Skeletal muscle tissue (tissue), 5 donors: ENCODE measurements around the gene SLC2A14. TPM values are rescaled to one million over a fixed set of nuclear protein-coding genes. Genes with fewer than 3 reads are reported as not detected.
"Not testable (repeated sequence)": the region's sequence is repeated elsewhere in the genome, so short reads cannot be mapped to it uniquely, and the experiment has no call there.

Experiments used
- H3K27ac ChIP-seq: one replicate; pipeline ENCODE4 v1.7.0; 2013; ENCODE audit warnings: mild to moderate bottlenecking, low read depth, low read length, inconsistent platforms
- H3K27me3 ChIP-seq, 3 donors: one replicate each; pipeline ENCODE4 v1.7.0; 2013; ENCODE audit warnings: low read length in 3 of 3; ENCODE audit not compliant: control insufficient read depth in 3 of 3, insufficient read depth in 3 of 3
- H3K36me3 ChIP-seq, 3 donors: one replicate each; pipeline ENCODE4 v1.7.0; 2013; ENCODE audit warnings: low read length in 3 of 3; ENCODE audit not compliant: control insufficient read depth in 3 of 3, insufficient read depth in 3 of 3
- H3K4me1 ChIP-seq, 3 donors: one replicate each; pipeline ENCODE4 v1.7.0; 2013; ENCODE audit warnings: low read length in 3 of 3, mild to moderate bottlenecking in 3 of 3; ENCODE audit not compliant: control insufficient read depth in 3 of 3, insufficient read depth in 3 of 3
- H3K4me3 ChIP-seq, 3 donors: one replicate each; pipeline ENCODE4 v1.7.0; 2013; ENCODE audit warnings: low read length in 3 of 3
- H3K9ac ChIP-seq, 3 donors: one replicate each; pipeline ENCODE4 v1.7.0; 2013; ENCODE audit warnings: low read length in 3 of 3, mild to moderate bottlenecking in 3 of 3, moderate library complexity in 2 of 3, low read depth in 1 of 3
- H3K9me3 ChIP-seq, 3 donors: one replicate each; pipeline ENCODE4 v1.7.0; 2013; ENCODE audit warnings: low read length in 3 of 3; ENCODE audit not compliant: control insufficient read depth in 3 of 3
- small RNA-seq: library from RNA; depleted of rRNA; stranded (forward); fragments of <200 nt; gene quantifications from one replicate; pipeline ENCODE3, GENCODE V24; 2014
- total RNA-seq: library from RNA; depleted of rRNA; stranded (reverse); fragments of >200 nt; gene quantifications from one replicate; pipeline ENCODE4 v1.2.3, GENCODE V29; 2014
- donor health status: Osteomylitis.

SLC2A14 gene
- total RNA-seq, 1 donor from 2014 or later, result 0.52 TPM

- Histone ChIP-seq H3K9ac (no peak overlapping the region), H3K9me3 (no peaks in the 10 kb centered on the region), H3K4me3 (no peak overlapping the region), H3K36me3 (no peaks in the 10 kb centered on the region), H3K27me3 (peaks cover 0 to 8% (median 2%) of the 10 kb centered on the region in 3 donors), H3K4me1 (no peaks in the 10 kb centered on the region), H3K27ac (no peak overlapping the region)
Observed at GRCh38 chr12:7787574-7788293, 85.0 kb downstream of the SLC2A14 start.

GRCh38 chr12:7784701-7785100 is 88.0 kb downstream of the SLC2A14 start:
- Histone ChIP-seq H3K36me3 (no peaks in the 10 kb centered on the region), H3K4me3 (no peak overlapping the region), H3K9me3 (no peaks in the 10 kb centered on the region), H3K27me3 (peaks cover 0 to 4% (median 2%) of the 10 kb centered on the region in 3 donors), H3K27ac (no peak overlapping the region), H3K4me1 (no peaks in the 10 kb centered on the region), H3K9ac (no peak overlapping the region)

DNA sequence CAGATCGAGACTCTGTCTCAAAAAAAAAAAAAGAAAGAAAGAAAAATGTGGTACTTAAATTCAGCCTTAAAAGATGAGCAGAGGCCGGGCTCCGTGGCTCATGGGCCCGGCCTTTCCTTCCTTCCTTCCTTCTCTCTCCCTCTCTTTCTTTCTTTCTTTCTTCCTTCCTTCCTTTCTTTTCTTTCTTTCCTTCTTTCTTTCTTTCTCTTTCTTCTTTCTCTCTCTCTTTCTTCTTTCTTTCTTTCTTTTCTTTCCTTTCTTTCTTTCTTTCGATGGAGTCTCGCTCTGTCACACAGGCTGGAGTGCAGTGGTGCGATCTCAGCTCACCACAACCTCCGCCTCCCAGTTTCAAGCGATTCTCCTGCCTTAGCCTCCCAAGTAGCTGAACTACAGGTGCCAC is 89.3 kb downstream of the SLC2A14 start:
- H3K4me1 ChIP-seq, H3K36me3 ChIP-seq, H3K9me3 ChIP-seq, H3K27me3 ChIP-seq, H3K9ac ChIP-seq, H3K27ac ChIP-seq, H3K4me3 ChIP-seq: not testable (repeated sequence)

DNA sequence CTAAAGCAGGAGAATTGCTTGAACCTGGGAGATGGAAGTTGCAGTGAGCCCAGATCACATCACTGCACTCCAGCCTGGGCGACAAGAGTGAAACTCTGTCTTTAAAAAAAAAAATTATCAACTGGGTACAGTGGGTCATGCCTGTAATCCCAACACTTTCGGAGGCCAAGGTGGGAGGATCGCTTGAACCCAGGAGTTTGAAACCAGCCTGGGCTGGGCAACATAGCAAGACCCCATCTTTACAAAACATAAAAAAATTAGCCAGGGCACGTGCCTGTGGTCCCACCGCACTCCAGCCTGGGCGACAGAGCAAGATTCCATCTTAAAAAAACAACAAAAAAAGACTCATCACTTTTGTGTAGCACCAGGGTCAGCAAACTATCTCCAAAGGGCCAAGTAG is 90.7 kb downstream of the SLC2A14 start:
- Histone ChIP-seq H3K9ac (no peak overlapping the region), H3K4me1 (no peaks in the 10 kb centered on the region), H3K9me3 (no peaks in the 10 kb centered on the region)

GRCh38 chr12:7781274-7781673 is 91.4 kb downstream of the SLC2A14 start:
- Histone ChIP-seq H3K9me3 (no peaks in the 10 kb centered on the region), H3K36me3 (no peaks in the 10 kb centered on the region)

More for the DNA sequence above, 90.7 kb downstream of the SLC2A14 start:
- no peak overlapping the region for H3K4me3 ChIP-seq
- no peak overlapping the region for H3K27ac ChIP-seq
- H3K36me3 ChIP-seq, result no peaks in the 10 kb centered on the region
- H3K27me3 ChIP-seq, result no peaks in the 10 kb centered on the region

DNA sequence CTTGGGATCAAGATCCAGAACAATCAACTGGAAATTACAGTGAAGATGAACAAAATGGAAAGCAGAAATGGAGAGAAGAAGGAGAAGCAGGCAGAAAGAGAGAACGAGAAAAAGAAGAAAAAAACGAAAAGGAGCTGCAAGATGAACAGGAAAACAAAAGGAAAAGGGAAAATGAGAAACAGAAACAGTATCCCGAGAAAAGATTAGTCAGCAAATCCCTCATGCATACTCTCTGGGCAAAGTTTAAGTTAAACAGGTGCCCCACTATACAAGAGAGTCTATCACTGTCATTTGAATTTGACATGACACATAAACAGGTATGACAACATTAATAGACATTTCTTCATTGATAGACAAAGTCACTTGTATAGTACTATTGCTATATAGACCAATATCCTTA is 102.7 kb downstream of the SLC2A14 start:
- Histone ChIP-seq H3K9ac (no peak overlapping the region), H3K27ac (no peak overlapping the region), H3K4me3 (no peak overlapping the region), H3K27me3 (no peaks in the 10 kb centered on the region), H3K36me3 (no peaks in the 10 kb centered on the region), H3K9me3 (no peaks in the 10 kb centered on the region), H3K4me1 (no peaks in the 10 kb centered on the region)

More at GRCh38 chr12:7781274-7781673, 91.4 kb downstream of the SLC2A14 start:
- Histone ChIP-seq H3K9ac (no peak overlapping the region), H3K27ac (no peak overlapping the region), H3K27me3 (no peaks in the 10 kb centered on the region), H3K4me1 (no peaks in the 10 kb centered on the region), H3K4me3 (no peak overlapping the region)

Small RNA genes within 50 kb of the gene (small RNA-seq; reads per million reads assigned to genes)
- gene RF00019, result not detected

Other genes with a start within 250 kb of the SLC2A14 start
- gene APOBEC1, start 207.0 kb downstream of the SLC2A14 start, total RNA-seq, result not detected
- 1.0 TPM for gene GDF3, start 177.1 kb downstream of the SLC2A14 start, total RNA-seq
- gene DPPA3, start 161.5 kb downstream of the SLC2A14 start, total RNA-seq, result not detected
- gene CLEC4C, start 125.5 kb downstream of the SLC2A14 start, total RNA-seq, result not detected
- not detected for gene NANOGNB, start 107.7 kb downstream of the SLC2A14 start, total RNA-seq
- gene NANOG, start 83.5 kb downstream of the SLC2A14 start, total RNA-seq, result 0.52 TPM
- gene SLC2A3, start 63.3 kb upstream of the SLC2A14 start, total RNA-seq, result 49.6 TPM
- gene FOXJ2, start 159.8 kb upstream of the SLC2A14 start, total RNA-seq, result 9.4 TPM
- 7.8 TPM for gene C3AR1, start 193.4 kb upstream of the SLC2A14 start, total RNA-seq
- 25.1 TPM for gene NECAP1, start 209.4 kb upstream of the SLC2A14 start, total RNA-seq